GM21381 (cell line): Measurements from ENCODE around the gene CLK2.
"Not testable (repeated sequence)": the region's sequence is repeated elsewhere in the genome, so short reads cannot be mapped to it uniquely, and the experiment has no call there.

ENCODE experiments used
- ATAC-seq: cut with Tn5 transposase; IDR thresholded peaks from one replicate; pipeline ENCODE4 v1.9.1; 2021; ENCODE audit warnings: mild to moderate bottlenecking, moderate library complexity; ENCODE audit not compliant: unreplicated experiment

CLK2 gene

DNA sequence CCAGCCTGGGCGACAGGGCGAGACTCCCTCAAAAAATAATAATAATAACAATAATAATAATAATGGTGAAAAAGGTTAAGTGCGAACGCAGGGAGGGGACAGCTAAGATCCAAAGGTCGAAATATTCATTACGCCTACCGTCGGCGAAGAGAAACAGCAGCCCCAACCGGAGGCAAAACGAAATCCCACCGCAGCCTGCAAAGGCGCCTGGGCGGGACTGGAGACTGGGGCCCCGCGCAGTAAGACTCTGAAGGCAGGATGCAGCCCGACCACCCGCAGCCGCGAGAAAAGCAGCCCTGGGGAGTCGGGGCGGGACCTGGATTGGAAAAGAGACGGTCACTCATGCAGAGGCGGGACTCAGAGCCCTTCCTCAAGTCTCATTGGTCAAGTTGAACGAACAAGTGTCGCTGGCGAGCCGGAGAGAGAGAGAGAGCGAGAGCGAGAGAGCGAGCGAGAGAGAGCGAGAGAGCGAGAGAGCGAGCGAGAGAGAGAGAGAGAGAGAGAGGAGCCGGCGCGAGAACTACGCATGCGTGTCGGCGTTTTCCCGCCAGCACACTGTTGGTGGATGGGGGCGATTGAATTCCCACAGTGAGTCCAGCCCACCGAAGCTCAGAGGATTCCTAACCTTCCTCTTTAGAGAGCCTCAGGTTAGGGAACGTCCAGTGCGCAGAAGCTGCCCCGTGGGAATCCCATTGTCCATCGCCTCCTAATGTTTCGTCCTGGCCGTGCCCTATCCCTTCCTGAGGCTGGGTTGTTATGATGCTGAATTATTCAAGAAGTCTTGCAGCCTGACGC lies 28.7 kb downstream of the CLK2 start:
- ATAC-seq, result peak; percentile 89

DNA sequence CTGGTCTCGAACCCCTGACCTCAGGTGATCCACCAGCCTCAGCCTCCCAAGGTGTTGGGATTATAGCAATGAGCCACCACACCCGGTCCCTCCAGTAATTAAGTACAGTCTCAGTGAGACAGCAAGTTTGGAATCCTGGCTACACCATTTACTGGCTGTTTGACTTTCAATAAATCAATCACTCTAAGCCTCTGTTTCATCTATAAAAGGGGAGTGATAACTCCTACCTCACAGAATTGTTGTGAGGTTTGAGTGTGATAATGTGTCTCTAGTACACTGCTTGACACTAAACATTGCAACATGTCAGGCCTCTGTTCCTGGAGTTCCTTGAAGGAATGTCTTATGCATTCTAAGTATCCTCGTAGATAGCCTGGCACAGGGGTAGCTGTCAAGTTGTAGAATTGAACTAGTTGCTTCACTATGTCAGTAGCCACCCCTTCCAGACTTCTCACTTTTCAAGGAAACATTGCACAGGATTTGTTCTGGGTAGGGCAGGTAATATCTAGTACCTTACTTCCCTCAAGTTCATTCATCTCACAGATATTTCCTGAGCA lies 30.4 kb downstream of the CLK2 start:
- ATAC-seq, result no peak

DNA sequence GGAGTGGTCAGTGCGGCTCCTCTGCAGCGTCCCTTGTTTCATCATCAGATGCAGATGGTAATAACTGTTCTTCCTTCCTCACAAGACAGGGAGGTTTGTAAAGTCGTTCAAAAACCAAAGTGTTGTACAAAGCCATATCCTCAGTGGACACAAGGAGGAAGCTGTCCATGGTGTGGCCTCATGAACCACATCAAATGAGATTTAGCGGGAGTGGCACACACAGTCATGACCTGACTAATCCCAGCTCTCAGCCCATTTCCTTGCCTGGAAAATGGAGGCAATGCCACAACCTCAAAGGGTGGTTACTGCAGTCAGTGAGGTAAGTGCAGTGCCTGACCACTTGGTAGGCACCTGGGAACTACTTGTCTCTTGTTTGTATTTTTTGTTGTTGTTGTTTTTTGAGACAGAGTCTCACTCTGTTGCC lies 31.5 kb downstream of the CLK2 start:
- no peak for ATAC-seq

DNA sequence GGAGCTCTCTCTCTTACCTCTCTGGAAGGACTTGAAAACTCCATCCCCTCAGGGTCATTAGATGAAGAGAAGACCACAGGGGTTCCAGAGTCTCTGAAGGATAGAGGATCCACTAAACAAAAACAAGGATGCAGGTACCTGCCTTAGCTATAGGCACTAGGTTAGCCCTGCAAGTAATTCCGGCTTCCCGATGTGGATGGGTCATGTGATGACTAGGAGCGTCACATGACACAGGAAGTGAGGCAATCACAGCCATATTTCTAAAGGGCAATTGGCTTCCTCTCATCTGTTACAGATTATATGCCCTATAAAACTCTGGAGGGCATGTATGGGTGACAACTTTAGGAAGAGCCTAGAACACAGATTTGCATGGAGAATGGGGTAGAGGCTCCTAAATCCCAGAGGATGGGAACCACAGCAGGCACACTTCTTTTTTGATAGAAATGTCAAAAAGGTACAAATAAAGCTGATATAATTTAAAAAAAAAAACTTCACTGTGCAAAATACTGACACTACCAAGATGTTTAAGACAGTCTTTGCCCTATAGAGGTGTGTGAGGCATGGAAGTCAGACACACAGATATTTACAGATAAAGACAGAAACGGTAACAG lies 32.1 kb downstream of the CLK2 start:
- ATAC-seq, result no peak

DNA sequence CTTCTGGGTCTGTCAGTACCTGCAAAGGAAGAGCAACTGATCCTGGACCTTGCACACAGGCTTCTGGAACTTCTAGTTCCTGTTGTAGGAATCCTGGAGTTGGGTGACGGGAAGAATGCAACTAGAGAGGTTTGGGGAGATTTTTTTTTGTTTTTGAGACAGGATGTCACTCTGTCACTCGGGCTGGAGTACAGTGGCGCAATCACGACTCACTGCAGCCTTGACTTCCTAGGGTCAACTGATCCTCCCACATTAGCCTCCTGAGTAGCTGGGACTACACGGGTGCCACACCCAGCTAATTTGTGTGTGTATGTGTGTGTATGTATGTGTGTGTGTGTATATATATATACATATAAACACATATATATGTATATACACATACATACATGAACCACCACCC lies 36.9 kb downstream of the CLK2 start:
- no peak for ATAC-seq

DNA sequence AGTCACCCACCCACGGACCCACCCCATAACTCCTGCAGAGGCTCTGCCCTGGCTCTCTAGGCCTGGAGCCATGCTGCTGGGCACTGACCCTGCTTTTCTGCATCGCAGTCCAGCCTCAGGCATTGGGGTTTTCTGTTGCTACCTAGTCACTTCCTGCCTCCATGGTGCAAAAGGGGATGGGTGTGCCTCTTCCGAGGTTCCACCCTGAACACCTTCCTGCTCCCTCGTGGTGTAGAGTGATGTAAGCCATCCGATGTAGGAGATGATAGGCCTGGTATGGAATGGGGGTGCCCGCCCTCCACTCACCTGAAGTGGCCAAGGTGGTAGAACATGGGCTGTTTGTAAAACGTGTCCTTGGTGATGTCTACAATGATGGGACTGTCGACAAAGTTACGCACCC lies 37.9 kb downstream of the CLK2 start:
- not testable (repeated sequence) for ATAC-seq

GRCh38 chr1:155233502-155233901 lies 39.8 kb downstream of the CLK2 start:
- ATAC-seq, result not testable (repeated sequence)

DNA sequence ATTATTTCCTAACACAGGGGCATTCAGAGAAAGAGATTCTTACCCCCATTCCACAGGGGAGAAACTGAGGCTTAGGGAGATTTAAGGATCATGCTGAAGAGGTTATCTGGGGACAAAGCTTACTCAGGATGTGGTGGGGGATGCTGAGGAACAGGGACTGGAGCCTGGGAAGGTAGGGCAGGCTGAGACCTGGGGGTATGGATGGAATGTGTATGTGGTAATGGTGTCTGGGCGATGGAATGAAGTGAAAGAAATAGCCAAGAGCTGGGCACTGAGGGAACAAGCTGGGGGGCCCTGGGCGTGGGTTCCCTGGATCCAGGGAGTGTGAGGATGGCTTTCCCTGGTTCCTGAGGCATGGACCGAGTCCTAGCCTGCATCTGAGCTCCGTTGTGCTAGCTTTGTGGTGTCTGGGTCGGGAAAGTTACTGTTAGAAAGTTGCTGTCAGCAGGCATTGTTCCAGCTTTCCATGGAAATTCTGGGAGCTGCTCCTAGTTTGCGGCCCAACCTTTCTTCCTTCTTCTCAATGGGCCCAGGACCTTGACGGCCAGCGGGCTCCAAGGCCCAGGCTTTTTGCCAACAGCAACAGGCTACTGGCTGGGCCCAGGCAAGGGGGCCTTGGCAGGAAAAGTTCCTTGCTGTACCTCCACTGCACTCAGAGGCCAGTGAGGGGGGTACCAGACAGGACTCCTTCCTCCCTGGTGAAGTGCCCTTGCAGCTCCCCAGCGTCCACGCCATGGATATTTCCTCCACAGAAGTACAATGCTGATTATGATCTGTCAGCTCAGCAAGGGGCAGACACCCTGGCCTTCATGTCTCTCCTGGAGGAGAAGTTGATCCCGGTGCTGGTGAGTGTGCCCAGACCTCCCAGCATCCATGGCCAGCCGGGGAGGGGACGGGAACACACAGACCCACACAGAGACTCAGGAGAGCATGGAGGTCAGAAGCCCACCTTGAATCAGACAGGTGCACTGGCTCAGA lies 41.0 kb downstream of the CLK2 start:
- ATAC-seq, result not testable (repeated sequence)

- not testable (repeated sequence) for ATAC-seq
Measured at GRCh38 chr1:155231302-155231701, 42.0 kb downstream of the CLK2 start.

DNA sequence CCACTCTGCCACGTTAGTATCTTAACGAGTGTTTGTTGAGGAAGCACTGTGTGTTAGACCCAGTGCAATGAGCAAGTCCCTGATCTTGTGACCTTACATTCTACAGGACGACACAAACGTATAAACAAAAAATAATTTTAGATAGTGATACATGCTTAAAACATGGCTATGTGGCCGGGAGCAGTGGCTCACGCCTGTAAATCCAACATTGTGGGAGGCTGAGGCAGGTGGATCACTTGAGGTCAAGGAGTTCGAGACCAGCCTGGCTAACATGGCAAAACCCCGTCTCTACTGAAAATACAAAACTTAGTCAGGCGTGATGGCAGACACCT lies 45.2 kb downstream of the CLK2 start:
- no peak for ATAC-seq

DNA sequence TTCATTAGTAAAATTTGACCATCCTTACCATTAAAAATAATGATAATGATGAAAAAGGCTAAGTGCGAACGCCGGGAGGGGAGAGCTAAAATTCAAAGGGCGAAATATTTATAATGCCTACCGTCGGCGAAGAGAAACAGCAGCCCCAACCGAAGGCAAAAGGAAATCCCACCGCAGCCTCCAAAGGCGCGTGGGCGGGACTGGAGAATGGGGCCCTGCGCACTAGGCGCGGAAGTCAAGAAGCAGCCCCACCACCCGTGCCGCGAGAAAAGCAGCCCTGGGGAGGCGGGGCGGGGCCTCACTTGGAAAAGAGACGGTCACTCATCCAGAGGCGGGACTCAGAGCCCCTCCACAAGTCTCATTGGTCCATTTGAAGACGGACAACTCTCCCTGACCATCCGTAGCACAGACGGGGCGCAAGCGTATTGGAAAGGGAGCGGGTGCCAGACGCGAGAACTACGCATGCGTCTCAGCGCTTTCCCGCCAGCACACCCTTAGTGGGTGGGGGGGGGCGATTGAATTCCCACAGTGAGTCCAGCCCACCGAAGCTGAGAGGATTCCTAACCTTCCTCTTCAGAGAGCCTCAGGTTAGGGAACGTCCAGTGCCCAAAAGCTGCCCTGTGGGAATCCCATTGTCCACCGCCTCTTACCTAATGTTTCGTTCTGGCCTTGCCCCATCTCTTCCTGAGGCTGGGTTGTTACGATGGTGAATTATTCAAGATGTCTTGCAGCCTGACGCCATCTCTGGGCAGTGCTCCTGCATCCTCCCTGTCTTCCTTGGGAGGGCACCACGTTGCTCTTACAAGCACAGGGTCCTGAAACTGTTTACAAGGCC lies 45.8 kb downstream of the CLK2 start:
- peak; percentile 92 for ATAC-seq

DNA sequence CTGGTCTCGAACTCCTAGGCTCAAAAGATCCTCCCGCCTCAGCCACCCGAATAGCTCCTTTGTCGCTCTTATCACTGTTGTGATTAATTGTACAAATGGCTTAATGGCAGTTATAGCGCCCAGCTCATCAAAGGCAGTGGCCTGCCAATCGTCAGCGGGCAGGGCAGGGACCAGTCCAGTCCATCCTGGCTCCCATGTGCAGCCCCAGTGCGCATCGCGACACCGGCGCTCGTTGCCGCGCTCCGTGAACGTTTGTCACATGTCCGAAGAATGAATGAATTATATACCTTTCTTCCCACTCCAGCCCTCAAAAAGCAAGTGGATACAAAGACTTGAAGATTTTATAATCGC lies 46.4 kb downstream of the CLK2 start:
- ATAC-seq, result peak; percentile 21

DNA sequence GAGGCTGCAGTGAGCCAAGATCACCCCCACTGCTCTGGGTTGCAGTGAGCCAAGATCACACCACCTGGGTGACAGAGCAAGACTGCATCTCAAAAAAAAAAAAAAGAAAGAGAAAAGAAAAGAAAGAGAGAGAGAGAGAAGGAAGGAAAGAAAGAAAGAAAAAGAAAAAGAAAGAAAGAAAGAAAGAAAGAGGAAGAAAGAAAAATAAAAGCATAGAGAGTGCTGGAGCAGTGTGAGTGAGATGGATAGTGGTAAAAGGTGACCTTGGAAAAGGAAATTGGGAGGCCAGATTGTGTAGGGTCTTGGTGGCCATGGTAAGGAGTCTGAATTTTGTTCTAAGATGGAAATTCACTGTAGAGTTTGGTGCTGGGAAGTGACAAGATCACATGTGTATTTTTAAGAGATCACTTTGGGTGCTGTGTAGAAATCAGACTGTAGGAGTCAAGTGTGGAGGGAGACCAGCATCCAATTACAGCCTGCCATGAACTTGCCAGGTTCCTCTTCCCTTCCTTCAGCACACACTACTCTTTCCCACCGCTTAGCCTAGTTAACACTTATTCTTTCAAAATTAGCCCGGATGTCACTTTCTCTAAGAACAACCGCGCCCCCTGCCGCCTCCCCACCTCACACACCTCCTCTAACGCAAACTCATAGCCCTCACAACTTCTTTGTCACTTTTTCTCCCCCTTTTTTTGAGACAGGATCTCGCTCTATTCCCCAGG lies 47.0 kb downstream of the CLK2 start:
- ATAC-seq, result peak; percentile 27

- ATAC-seq, result not testable (repeated sequence)
Measured at GRCh38 chr1:155225404-155225759, 47.9 kb downstream of the CLK2 start.

- no peak for ATAC-seq
Measured at GRCh38 chr1:155223047-155223446, 50.3 kb downstream of the CLK2 start.

GRCh38 chr1:155220211-155220965 lies 52.9 kb downstream of the CLK2 start:
- not testable (repeated sequence) for ATAC-seq

DNA sequence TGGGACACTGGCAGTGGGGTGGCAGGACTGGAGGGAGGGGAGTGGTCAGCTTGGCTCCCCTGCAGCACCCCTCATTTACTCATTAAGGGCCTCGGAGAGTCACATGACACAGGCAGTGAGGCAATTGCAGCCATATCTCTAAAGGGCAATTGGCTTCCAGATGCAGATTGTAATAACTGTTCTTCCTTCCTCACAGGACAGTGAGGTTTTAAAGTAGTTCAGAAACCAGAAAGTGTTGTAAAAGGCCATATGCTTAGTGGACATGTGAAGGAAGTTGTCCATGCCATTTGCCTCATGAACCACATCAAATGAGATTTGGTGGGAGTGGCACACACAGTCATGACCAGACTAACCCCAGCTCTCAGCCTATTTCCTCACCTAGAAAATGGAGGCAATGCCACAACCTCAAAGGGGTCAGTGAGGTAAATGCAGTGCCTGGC lies 53.7 kb downstream of the CLK2 start:
- ATAC-seq, result no peak

DNA sequence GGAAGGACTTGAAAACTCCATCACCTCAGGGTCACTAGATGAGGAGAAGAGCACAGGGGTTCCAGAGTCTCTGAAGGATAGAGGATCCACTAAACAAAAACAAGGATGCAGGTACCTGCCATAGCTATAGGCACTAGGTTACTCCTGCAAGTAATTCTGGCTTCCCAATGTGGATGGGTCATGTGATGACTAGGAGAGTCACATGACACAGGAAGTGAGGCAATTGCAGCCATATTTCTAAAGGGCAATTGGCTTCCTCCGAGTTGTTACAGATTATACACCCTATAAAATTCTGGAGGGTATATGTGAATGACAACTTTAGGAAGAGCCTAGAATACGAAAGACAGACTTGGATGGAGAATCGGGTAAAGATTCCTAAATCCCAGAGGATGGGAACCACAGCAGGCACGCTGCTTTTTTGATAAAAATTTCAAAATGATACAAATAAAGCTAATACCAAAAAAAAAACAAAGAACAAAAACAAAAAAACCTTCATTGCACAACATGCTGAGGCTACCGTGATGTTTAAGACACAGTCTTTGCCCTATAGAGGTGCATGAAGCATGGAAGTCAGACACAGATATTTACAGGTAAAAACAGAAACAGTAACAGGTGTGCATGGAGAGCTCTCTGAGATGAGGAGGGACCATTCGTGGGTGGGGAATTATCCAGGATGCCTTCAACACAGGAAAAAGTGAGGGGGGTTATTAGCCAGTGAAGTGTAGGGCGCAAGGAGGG lies 54.3 kb downstream of the CLK2 start:
- ATAC-seq, result no peak
